Liver (tissue), 9 donors: ENCODE results near the gene KRTAP5-11. TPM values are rescaled to one million over a fixed set of nuclear protein-coding genes. Genes with fewer than 3 reads are reported as not detected.
"Not testable (repeated sequence)": the region's sequence is repeated elsewhere in the genome, so short reads cannot be mapped to it uniquely, and the experiment has no call there.

Source experiments
- DNase-seq: peaks from one replicate; pipeline ENCODE4 v3.0.0-alpha.2; 2017; ENCODE audit warnings: low spot score
- H3K27ac ChIP-seq, 2 donors: one replicate each; pipeline ENCODE4 v1.7.0; 2013; ENCODE audit warnings: inconsistent platforms in 2 of 2, low read length in 2 of 2, control low read depth in 1 of 2, low read depth in 1 of 2, mild to moderate bottlenecking in 1 of 2
- H3K27me3 ChIP-seq, 4 donors: one replicate each; pipeline versions ENCODE4 v1.6.1 to v1.7.0; 2013; ENCODE audit warnings: low read length in 3 of 4, inconsistent platforms in 1 of 4, mild to moderate bottlenecking in 1 of 4, moderate library complexity in 1 of 4; ENCODE audit not compliant: control insufficient read depth in 4 of 4, insufficient read depth in 4 of 4
- H3K36me3 ChIP-seq, 4 donors: one replicate each; pipeline versions ENCODE4 v1.6.1 to v1.7.0; 2013; ENCODE audit warnings: low read length in 3 of 4, mild to moderate bottlenecking in 3 of 4, low read depth in 1 of 4, moderate library complexity in 1 of 4; ENCODE audit not compliant: control insufficient read depth in 4 of 4, insufficient read depth in 3 of 4
- H3K4me1 ChIP-seq, 4 donors: one replicate each; pipeline versions ENCODE4 v1.6.1 to v1.7.0; 2013; ENCODE audit warnings: low read length in 3 of 4, mild to moderate bottlenecking in 3 of 4, moderate library complexity in 1 of 4; ENCODE audit not compliant: control insufficient read depth in 4 of 4, insufficient read depth in 4 of 4
- H3K4me3 ChIP-seq, 3 donors: one replicate each; pipeline versions ENCODE4 v1.6.1 to v1.7.0; 2013; ENCODE audit warnings: low read length in 3 of 3, control low read depth in 1 of 3, low read depth in 1 of 3, mild to moderate bottlenecking in 1 of 3
- H3K9ac ChIP-seq, 2 donors: one replicate each; pipeline ENCODE4 v1.7.0; 2013; ENCODE audit warnings: low read length in 2 of 2, mild to moderate bottlenecking in 2 of 2, moderate library complexity in 2 of 2, control low read depth in 1 of 2, low read depth in 1 of 2
- H3K9me3 ChIP-seq, 4 donors: one replicate each; pipeline versions ENCODE4 v1.6.1 to v1.7.0; 2013; ENCODE audit warnings: low read length in 3 of 4; ENCODE audit not compliant: control insufficient read depth in 4 of 4
- CTCF ChIP-seq: fragments of 150-350 bp; IDR thresholded peaks from 2 replicates; pipeline ENCODE4 v1.5.1; 2017; ENCODE audit warnings: improper control_type of control experiment, low read depth, low read length; ENCODE audit not compliant: missing input control
- FOXA2 ChIP-seq: IDR thresholded peaks from 2 replicates; pipeline ENCODE4 v1.6.1; 2016; ENCODE audit warnings: antibody characterized with exemption
- GABPA ChIP-seq, 2 donors: IDR thresholded peaks in 1 of 2; conservative IDR thresholded peaks in 1 of 2; 2 replicates each; pipeline ENCODE4 v1.6.1; 2016; ENCODE audit warnings: antibody characterized with exemption in 2 of 2, mild to moderate bottlenecking in 1 of 2, moderate library complexity in 1 of 2
- MAX ChIP-seq: IDR thresholded peaks from 2 replicates; pipeline ENCODE4 v1.6.1; 2016; ENCODE audit warnings: antibody characterized with exemption
- RAD21 ChIP-seq, 2 donors: IDR thresholded peaks; 2 replicates each; pipeline ENCODE4 v1.6.1; 2016; ENCODE audit warnings: antibody characterized with exemption in 2 of 2, mild to moderate bottlenecking in 2 of 2
- RXRA ChIP-seq, 2 donors: IDR thresholded peaks; 2 replicates each; pipeline ENCODE4 v1.6.1; 2017 to 2018; ENCODE audit warnings: antibody characterized with exemption in 2 of 2, mild to moderate bottlenecking in 1 of 2
- TAF1 ChIP-seq: conservative IDR thresholded peaks from 2 replicates; pipeline ENCODE4 v1.6.1; 2016; ENCODE audit warnings: antibody characterized with exemption, mild to moderate bottlenecking
- YY1 ChIP-seq: IDR thresholded peaks from 2 replicates; pipeline ENCODE4 v1.6.1; 2016; ENCODE audit warnings: antibody characterized with exemption, mild to moderate bottlenecking
- WGBS: extraction: QIAGEN DNeasy Blood & Tissue Kit; methylation state at CpG from one replicate; pipeline ENCODE4 v1.1.7; 2013; 5-methylcytosine and 5-hydroxymethylcytosine counted together
- polyA plus RNA-seq, 2 donors: library from polyadenylated mRNA; stranded (reverse) in 1 of 2; unstranded in 1 of 2; fragments of 200-250 nt in 1 of 2; fragments of >200 nt in 1 of 2; fragmentation: Nextera tagmentation in 1 of 2; extraction: Ambion mirVana in 1 of 2; gene quantifications; one replicate each; pipeline versions ENCODE4 v1.2.1 to v1.2.3, GENCODE V29; 2013 to 2015
- total RNA-seq, 2 donors: library from RNA; depleted of rRNA; stranded (reverse); fragments of >200 nt; gene quantifications; one replicate each; pipeline ENCODE4 v1.2.3, GENCODE V29; 2014
- donor health status: healthy.
- donor health status: healthy.
- donor health status: healthy.
- donor health status: healthy.
- donor health status: healthy.

KRTAP5-11 gene
- total and polyA plus RNA-seq, 4 donors = not detected

- Histone ChIP-seq H3K4me1 (no peaks in the 10 kb centered on the region), H3K36me3 (no peaks in the 10 kb centered on the region), H3K9me3 (no peaks in the 10 kb centered on the region), H3K27me3 (no peaks in the 10 kb centered on the region), H3K27ac (no peak overlapping the region), H3K9ac (no peak overlapping the region), H3K4me3 (no peak overlapping the region)
- TF ChIP-seq CTCF (no peak), RXRA (IDR thresholded peaks at IDR 0.05) (no peak), RAD21 (IDR thresholded peaks at IDR 0.05) (no peak), FOXA2 (no peak)
- no peak for DNase-seq
- WGBS = 90% methylated on average over 11 of the region's 11 CpGs
These were observed 9.9 kb downstream of the KRTAP5-11 start for GRCh38 chr11:71572811-71573210.

- not testable (repeated sequence) for H3K36me3 ChIP-seq, H3K9ac ChIP-seq, H3K9me3 ChIP-seq, H3K27ac ChIP-seq, H3K27me3 ChIP-seq, H3K4me3 ChIP-seq, H3K4me1 ChIP-seq, DNase-seq
- WGBS = 85% methylated on average over 37 of the region's 39 CpGs
These were observed 11.4 kb downstream of the KRTAP5-11 start for GRCh38 chr11:71571101-71571850.

- Histone ChIP-seq H3K4me1 (peaks cover 0 to 3% (median 2%) of the 10 kb centered on the region in 4 donors), H3K27me3 (no peaks in the 10 kb centered on the region), H3K4me3 (no peak overlapping the region), H3K9ac (no peak overlapping the region), H3K36me3 (no peaks in the 10 kb centered on the region), H3K9me3 (no peaks in the 10 kb centered on the region), H3K27ac (no peak overlapping the region)
- 78% methylated on average over 8 of the region's 8 CpGs for WGBS
- no peak for DNase-seq
- TF ChIP-seq TAF1 (no peak), MAX (no peak), YY1 (no peak), CTCF (no peak), GABPA (IDR thresholded peaks at IDR 0.05 in 1 of 2, conservative IDR thresholded peaks at IDR 0.05 in 1 of 2) (no peak)
These were observed 13.8 kb downstream of the KRTAP5-11 start for GRCh38 chr11:71568704-71569349.

GRCh38 chr11:71567633-71568032, 15.0 kb downstream of the KRTAP5-11 start:
- DNase-seq, H3K27me3 ChIP-seq, H3K9me3 ChIP-seq, H3K36me3 ChIP-seq, H3K27ac ChIP-seq, H3K9ac ChIP-seq, H3K4me3 ChIP-seq, H3K4me1 ChIP-seq: not testable (repeated sequence)
- 80% methylated on average over 8 of the region's 8 CpGs for WGBS

- not testable (repeated sequence) for H3K27ac ChIP-seq, H3K9ac ChIP-seq, H3K4me3 ChIP-seq, H3K36me3 ChIP-seq, H3K4me1 ChIP-seq, H3K27me3 ChIP-seq, DNase-seq, H3K9me3 ChIP-seq
- 76% methylated on average over 19 of the region's 21 CpGs for WGBS
These were observed 15.8 kb downstream of the KRTAP5-11 start for GRCh38 chr11:71566626-71567599.
